ENCODE measurements around the gene GCSAM. TPM values are rescaled to one million over a fixed set of nuclear protein-coding genes. Genes with fewer than 3 reads are reported as not detected.

Gene GCSAM
- total RNA-seq, 1 experiment from 2014 or later = not detected

DNA sequence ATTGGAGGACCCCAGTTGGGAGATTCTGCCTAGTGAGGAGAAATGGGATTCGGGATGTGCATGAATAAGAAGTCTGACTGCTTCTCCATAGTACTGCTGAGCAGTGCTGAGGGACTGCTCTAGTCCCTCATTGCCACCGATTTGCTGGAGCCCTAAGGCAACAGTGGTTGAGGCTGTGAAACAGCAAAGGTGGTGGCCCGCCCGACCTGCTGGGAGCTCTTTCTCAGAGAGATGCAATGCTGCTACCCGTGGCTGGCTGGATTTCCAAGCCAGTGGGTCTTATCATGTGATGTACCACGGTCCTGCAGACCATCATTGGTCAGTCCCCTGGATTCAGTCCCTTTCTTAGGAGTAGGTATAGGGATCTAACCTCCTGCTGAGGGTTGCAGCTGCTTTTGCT is 42.6 kb upstream of the GCSAM start:
- no peak for DNase-seq
- no peaks in the 10 kb centered on the region for H3K27me3 ChIP-seq (ENCODE audit: insufficient read depth, low read length)
- H2AK5ac ChIP-seq (ENCODE audit: insufficient read length, low read length) = no peak overlapping the region
- no peak for TF ChIP-seq CTCF (conservative IDR thresholded peaks at IDR 0.05)
- H3K36me3 Mint-ChIP-seq (ENCODE audit: insufficient read depth in 1 of 3, low read depth in 3 of 3) = no peaks in the 10 kb centered on the region; a peak in 1 of 7 replicates
- no peak overlapping the region for H3K56ac ChIP-seq (ENCODE audit: insufficient read length, low read depth, low read length)
- no peak overlapping the region for H3K18ac ChIP-seq (ENCODE audit: insufficient read length, low read depth, low read length)
- no peak overlapping the region for H2BK120ac ChIP-seq (ENCODE audit: low read depth, low read length, poor library complexity, severe bottlenecking)
- H3K4ac ChIP-seq (ENCODE audit: low read depth, low read length) = no peak overlapping the region
- no peak overlapping the region for H3K4me3 Mint-ChIP-seq
- no peak overlapping the region for H2AFZ ChIP-seq (ENCODE audit: low read length)
- H2BK20ac ChIP-seq (ENCODE audit: low read depth, low read length, poor library complexity, severe bottlenecking) = no peak overlapping the region
- H3K9me3 ChIP-seq (ENCODE audit: control insufficient read depth, low read depth, low read length) = no peaks in the 10 kb centered on the region
- no peak overlapping the region for H3K14ac ChIP-seq (ENCODE audit: insufficient read depth, low read length)
- no peak overlapping the region for H2BK12ac ChIP-seq (ENCODE audit: insufficient read length, low read depth, low read length)
- no peak overlapping the region for H3T11ph ChIP-seq (ENCODE audit: low read length)
- no peaks in the 10 kb centered on the region; a peak in 1 of 4 replicates for H3K4me1 Mint-ChIP-seq
- no peak overlapping the region for H3K9ac ChIP-seq (ENCODE audit: extremely low read depth, insufficient read length, low read length)
- H3K9me3 Mint-ChIP-seq = peaks cover 0 to 1% of the 10 kb centered on the region in 2 experiments; a peak in 1 of 5 replicates
- H3K79me2 ChIP-seq (ENCODE audit: insufficient read depth, low read length) = no peaks in the 10 kb centered on the region
- H2BK15ac ChIP-seq (ENCODE audit: low read depth, low read length) = no peak overlapping the region
- no peak overlapping the region for H3K23ac ChIP-seq (ENCODE audit: insufficient read length, low read depth, low read length)
- H4K91ac ChIP-seq (ENCODE audit: insufficient read length, low read depth, low read length) = no peak overlapping the region
- H4K5ac ChIP-seq (ENCODE audit: insufficient read length, low read depth, low read length) = no peak overlapping the region
- no CpG with 5 or more reads among the region's 6 CpGs for WGBS (ENCODE audit: extremely low coverage, insufficient read length, low lambda C conversion rate)
- H3K27ac Mint-ChIP-seq = no peak overlapping the region
- no peak overlapping the region for H2BK5ac ChIP-seq (ENCODE audit: insufficient read length, low read length)
- H3K27me3 Mint-ChIP-seq (ENCODE audit: low read depth) = no peaks in the 10 kb centered on the region; the same call in none of the 2 replicates
- H3K4me2 ChIP-seq (ENCODE audit: insufficient read depth, insufficient read length, low read length) = no peak overlapping the region
- no peaks in the 10 kb centered on the region for H3K79me1 ChIP-seq (ENCODE audit: insufficient read depth, low read depth, low read length, poor library complexity, severe bottlenecking)
- H3K27ac ChIP-seq (ENCODE audit: insufficient read length, low read depth, low read length) = no peak overlapping the region
- no peak overlapping the region for H4K8ac ChIP-seq (replicated peaks; ENCODE audit: insufficient read length, low read depth, low read length)
- no peaks in the 10 kb centered on the region for H3K4me1 ChIP-seq (ENCODE audit: insufficient read depth, low read length)
- H3K23me2 ChIP-seq (ENCODE audit: insufficient read length, low read depth, low read length, poor library complexity, severe bottlenecking) = no peaks in the 10 kb centered on the region
- no peaks in the 10 kb centered on the region for H4K20me1 ChIP-seq (ENCODE audit: control insufficient read depth, insufficient read depth, insufficient read length)
